Measurements from ENCODE around the gene MADD.

The MADD gene

DNA sequence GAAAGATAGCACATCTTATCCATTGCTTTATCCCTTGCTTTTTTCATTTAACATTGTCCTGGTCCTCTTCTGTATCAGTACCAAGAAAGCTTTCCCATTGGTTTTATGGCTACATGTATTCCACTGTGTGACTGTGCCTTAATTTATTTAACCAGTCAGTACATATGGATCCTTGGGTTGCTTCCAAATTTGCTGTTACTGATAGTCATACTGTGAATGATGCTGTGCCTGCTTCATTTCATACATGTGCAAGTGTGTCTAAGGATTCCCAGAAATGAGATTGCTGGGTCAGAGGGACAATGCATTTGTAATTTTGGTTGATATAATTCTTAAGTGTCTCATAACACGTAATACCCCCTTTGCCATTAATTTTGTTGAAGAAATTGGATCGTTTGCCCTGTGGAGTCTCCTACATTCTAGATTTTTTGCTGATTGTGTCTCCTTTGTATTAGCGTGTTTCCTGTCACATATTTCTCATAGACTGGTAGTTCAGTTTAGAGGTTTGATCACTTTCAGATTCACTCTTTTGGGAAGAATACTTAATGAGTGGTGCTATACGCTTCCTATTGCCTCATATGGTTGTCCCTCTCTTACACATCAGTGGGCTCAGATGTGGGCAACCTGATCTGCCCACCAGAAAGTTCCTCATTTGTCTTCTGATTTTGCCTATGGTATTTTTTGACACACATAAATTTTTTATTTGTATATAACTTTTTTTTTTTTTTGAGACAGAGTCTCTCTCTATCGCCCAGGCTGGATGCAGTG lies 47.3 kb downstream of the MADD start:
- H3K4me3 ChIP-seq (ENCODE audit: low read length), result no peak overlapping the region
- no peaks in the 10 kb centered on the region for H3K79me2 ChIP-seq (ENCODE audit: low read length)
- no peaks in the 10 kb centered on the region for H4K20me1 ChIP-seq (ENCODE audit: insufficient read depth, low read length)
- no peak overlapping the region for H3K27ac ChIP-seq (ENCODE audit: low read length)
- H3K4me2 ChIP-seq (ENCODE audit: low read length), result no peak overlapping the region
- peaks cover 14% of the 10 kb centered on the region for H3K36me3 ChIP-seq (replicated peaks; ENCODE audit: low read depth, low read length)
- no peaks in the 10 kb centered on the region; the same call in 1 of the 2 replicates for H3K4me1 ChIP-seq (ENCODE audit: low read length)
- H3K27me3 ChIP-seq (ENCODE audit: low read depth, low read length), result no peaks in the 10 kb centered on the region
- H3K9me3 ChIP-seq (ENCODE audit: insufficient read depth, low read length), result no peaks in the 10 kb centered on the region
- H2AFZ ChIP-seq (ENCODE audit: low read depth, low read length), result no peak overlapping the region
- no peak overlapping the region for H3K9ac ChIP-seq (ENCODE audit: low read length)
- TF ChIP-seq, protein P1, sequence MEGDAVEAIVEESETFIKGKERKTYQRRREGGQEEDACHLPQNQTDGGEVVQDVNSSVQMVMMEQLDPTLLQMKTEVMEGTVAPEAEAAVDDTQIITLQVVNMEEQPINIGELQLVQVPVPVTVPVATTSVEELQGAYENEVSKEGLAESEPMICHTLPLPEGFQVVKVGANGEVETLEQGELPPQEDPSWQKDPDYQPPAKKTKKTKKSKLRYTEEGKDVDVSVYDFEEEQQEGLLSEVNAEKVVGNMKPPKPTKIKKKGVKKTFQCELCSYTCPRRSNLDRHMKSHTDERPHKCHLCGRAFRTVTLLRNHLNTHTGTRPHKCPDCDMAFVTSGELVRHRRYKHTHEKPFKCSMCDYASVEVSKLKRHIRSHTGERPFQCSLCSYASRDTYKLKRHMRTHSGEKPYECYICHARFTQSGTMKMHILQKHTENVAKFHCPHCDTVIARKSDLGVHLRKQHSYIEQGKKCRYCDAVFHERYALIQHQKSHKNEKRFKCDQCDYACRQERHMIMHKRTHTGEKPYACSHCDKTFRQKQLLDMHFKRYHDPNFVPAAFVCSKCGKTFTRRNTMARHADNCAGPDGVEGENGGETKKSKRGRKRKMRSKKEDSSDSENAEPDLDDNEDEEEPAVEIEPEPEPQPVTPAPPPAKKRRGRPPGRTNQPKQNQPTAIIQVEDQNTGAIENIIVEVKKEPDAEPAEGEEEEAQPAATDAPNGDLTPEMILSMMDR (IDR thresholded peaks at IDR 0.05; ENCODE audit: low read depth, low read length), result no peak
- no peak for TF ChIP-seq EZH2phosphoT487 (IDR thresholded peaks at IDR 0.05; ENCODE audit: low read depth)

DNA sequence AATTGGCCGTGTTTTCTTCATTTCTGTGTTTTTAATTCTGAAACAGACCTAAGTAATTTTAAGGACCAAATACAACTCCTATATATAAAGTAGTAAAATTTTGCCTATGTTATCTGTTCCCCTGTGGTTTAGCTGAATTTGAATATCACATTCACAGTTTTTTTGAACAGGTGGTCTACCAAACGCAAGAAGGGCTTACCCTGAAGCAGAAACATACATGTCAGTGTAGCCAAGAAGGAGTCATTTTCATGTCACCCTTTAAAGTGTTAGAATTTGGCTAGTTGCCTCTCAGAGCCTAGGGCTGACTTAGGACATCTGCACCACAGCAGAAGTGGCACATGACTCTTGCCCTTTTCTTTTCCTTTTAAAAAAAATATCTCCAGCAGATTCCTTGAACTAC lies 48.2 kb downstream of the MADD start:
- H3K9me3 ChIP-seq (ENCODE audit: insufficient read depth, low read length), result no peaks in the 10 kb centered on the region
- H3K4me1 ChIP-seq (ENCODE audit: low read length), result no peaks in the 10 kb centered on the region; the same call in 1 of the 2 replicates
- no peak overlapping the region for H3K4me3 ChIP-seq (ENCODE audit: low read length)
- no peak overlapping the region for H3K27ac ChIP-seq (ENCODE audit: low read length)
- H3K4me2 ChIP-seq (ENCODE audit: low read length), result no peak overlapping the region
- H4K20me1 ChIP-seq (ENCODE audit: insufficient read depth, low read length), result no peaks in the 10 kb centered on the region
- no peak overlapping the region for H2AFZ ChIP-seq (ENCODE audit: low read depth, low read length)
- H3K27me3 ChIP-seq (ENCODE audit: low read depth, low read length), result no peaks in the 10 kb centered on the region
- no peaks in the 10 kb centered on the region for H3K79me2 ChIP-seq (ENCODE audit: low read length)
- peaks cover 14% of the 10 kb centered on the region for H3K36me3 ChIP-seq (replicated peaks; ENCODE audit: low read depth, low read length)
- no peak overlapping the region for H3K9ac ChIP-seq (ENCODE audit: low read length)
- TF ChIP-seq, protein P1 (IDR thresholded peaks at IDR 0.05; ENCODE audit: low read depth, low read length), result no peak
- no peak for TF ChIP-seq EZH2phosphoT487 (IDR thresholded peaks at IDR 0.05; ENCODE audit: low read depth)

DNA sequence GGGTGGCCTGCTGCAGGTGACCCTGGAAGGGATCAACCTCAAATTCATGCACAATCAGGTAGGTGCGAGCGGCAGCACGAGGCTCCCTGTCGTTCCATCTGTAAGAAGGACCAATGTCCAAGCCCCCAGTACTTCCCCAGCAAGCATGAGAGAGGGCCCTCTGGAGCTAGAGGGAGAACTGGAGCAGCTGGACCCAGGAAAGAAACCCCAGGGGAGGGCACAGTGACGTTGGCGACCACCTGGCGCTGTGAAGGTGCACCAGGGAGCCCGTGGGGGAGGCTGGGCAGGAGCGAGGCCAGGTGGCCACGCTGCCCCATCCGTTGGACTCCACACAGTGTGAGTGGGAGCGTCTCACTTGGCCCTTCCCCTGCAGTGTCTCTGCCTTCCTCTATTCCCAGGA lies 54.6 kb downstream of the MADD start:
- Histone ChIP-seq H3K79me2 (ENCODE audit: low read length) (no peaks in the 10 kb centered on the region), H3K27me3 (ENCODE audit: low read depth, low read length) (no peaks in the 10 kb centered on the region), H2AFZ (ENCODE audit: low read depth, low read length) (no peak overlapping the region), H3K4me3 (ENCODE audit: low read length) (no peak overlapping the region), H3K4me1 (ENCODE audit: low read length) (peaks cover 15% of the 10 kb centered on the region), H3K4me2 (ENCODE audit: low read length) (no peak overlapping the region), H3K36me3 (replicated peaks; ENCODE audit: low read depth, low read length) (peaks cover 19% of the 10 kb centered on the region), H3K9ac (ENCODE audit: low read length) (no peak overlapping the region), H3K27ac (ENCODE audit: low read length) (no peak overlapping the region), H3K9me3 (ENCODE audit: insufficient read depth, low read length) (no peaks in the 10 kb centered on the region), H4K20me1 (ENCODE audit: insufficient read depth, low read length) (peaks cover 12% of the 10 kb centered on the region)
- TF ChIP-seq, protein P1 (IDR thresholded peaks at IDR 0.05; ENCODE audit: low read depth, low read length), result no peak
- no peak for TF ChIP-seq EZH2phosphoT487 (IDR thresholded peaks at IDR 0.05; ENCODE audit: low read depth)

DNA sequence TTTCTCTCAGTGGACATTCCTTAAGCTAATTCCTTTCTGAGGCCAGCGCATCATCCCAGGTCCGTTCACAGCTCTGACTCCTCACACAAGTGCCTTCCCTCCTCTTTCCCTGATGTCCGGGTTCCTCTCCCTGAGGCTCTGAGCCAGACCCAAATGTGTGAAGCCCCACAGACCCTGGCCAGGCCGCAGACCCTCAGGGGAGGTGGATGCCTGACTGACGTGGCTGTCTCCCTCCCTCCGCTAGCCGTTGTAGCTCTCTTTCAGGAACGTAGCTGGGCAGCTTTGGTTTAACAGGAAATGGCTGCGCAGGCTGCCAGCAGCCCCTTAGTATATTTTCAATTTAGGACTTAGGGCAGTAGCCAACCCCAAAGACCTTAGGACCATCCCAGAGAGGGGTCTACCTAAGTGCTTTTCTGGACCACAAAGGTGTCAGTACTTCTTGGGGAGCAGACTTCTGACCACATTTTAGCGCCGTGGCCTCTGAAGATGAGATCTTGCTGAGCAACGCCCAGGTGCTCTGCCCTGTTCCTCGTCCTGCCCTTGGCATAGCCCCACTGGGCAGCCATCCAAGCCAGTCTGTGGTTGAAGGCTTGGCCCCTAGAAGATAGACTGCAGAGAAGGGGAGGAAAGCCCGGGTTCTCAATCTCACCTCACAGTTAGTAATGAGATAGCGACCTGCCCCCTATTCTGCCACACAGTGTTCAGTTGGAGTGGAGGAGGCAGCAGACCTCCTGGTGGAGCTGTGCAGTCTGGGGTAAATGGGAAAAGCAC lies 55.5 kb downstream of the MADD start:
- TF ChIP-seq EZH2phosphoT487 (IDR thresholded peaks at IDR 0.05; ENCODE audit: low read depth), result no peak
- TF ChIP-seq, protein P1 (IDR thresholded peaks at IDR 0.05; ENCODE audit: low read depth, low read length), result no peak
- Histone ChIP-seq H3K4me2 (ENCODE audit: low read length) (no peak overlapping the region), H4K20me1 (ENCODE audit: insufficient read depth, low read length) (peaks cover 12% of the 10 kb centered on the region), H3K36me3 (replicated peaks; ENCODE audit: low read depth, low read length) (peaks cover 24% of the 10 kb centered on the region), H3K27me3 (ENCODE audit: low read depth, low read length) (no peaks in the 10 kb centered on the region), H3K9me3 (ENCODE audit: insufficient read depth, low read length) (no peaks in the 10 kb centered on the region), H3K4me1 (ENCODE audit: low read length) (peaks cover 25% of the 10 kb centered on the region), H3K79me2 (ENCODE audit: low read length) (no peaks in the 10 kb centered on the region), H3K9ac (ENCODE audit: low read length) (no peak overlapping the region), H2AFZ (ENCODE audit: low read depth, low read length) (no peak overlapping the region), H3K27ac (ENCODE audit: low read length) (no peak overlapping the region), H3K4me3 (ENCODE audit: low read length) (no peak overlapping the region)

Measured in OCI-LY3 (cell line).